ENCODE results near the gene KLF15.

The KLF15 gene

DNA sequence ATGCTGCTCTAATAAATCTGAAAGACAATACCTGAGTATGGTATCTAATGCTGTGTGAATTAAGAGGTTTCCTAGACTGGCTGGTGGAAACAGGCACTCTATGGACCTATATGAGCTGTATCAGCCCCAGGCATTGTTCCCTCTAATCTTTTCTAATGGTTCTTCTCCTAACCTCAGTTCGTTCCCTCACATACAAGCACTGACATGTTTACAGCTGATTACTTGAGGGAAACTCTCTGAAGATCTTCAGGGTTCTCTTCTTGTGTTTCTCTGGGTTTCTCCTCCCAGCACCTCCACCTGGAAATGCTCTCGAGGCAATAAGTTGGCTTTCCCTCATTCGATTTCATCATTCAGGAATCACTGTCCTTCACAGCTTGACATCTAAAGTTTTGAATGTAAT is 52.9 kb downstream of the KLF15 start:
- no peak for DNase-seq

DNA sequence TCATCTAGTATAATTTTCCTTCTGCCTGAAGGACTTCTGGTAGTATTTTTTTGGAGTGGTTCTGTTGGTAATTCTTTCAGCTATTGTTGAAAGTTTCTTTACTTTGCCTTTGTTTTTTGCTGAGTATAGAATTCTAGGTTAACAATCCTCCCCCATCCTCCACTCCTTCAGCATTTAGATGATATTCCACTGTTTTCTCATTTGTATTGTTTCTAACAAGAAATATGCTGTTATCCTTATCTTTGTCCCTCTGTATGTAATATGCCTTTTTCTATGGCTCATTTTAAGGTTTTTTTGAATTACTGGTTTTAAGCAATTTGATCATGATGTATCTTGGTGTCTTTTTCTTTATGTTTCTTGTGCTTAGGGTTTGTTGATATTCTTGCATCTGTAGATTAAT is 53.9 kb downstream of the KLF15 start:
- DNase-seq = no peak

DNA sequence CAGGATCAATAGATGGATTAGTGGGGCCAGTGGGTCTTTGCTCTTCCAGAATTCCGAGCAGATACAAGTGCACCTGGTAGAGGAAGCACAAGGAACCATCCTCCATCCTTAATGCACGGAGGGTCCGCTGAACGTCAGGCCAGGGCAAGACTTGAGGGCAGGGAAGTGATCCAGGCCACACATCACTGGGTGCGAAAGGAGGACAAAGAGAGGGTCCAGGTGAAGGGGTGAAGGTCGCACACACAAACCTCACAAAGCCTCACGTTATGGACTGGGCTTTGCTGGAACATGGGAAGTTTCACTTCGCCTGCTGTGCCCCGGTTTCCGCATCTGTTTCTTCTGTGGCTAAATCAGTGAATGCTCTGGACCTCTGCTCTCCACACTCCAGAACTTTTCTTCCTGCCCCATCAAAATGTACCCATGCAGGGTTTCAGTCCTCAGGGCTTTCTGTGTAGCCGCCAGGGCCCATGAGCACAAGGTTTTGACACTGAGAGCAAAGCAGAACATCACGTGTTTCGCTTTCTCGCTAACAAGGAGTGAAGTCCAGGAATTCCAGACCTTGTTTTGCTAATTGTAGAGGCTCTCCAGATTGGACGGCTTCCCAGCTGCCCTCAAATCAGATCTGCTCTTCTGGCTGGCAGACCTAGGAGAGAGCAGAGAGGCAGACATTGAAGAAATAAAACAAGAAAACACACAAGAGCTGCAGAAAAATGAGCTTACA is 56.3 kb downstream of the KLF15 start:
- DNase-seq = no peak

DNA sequence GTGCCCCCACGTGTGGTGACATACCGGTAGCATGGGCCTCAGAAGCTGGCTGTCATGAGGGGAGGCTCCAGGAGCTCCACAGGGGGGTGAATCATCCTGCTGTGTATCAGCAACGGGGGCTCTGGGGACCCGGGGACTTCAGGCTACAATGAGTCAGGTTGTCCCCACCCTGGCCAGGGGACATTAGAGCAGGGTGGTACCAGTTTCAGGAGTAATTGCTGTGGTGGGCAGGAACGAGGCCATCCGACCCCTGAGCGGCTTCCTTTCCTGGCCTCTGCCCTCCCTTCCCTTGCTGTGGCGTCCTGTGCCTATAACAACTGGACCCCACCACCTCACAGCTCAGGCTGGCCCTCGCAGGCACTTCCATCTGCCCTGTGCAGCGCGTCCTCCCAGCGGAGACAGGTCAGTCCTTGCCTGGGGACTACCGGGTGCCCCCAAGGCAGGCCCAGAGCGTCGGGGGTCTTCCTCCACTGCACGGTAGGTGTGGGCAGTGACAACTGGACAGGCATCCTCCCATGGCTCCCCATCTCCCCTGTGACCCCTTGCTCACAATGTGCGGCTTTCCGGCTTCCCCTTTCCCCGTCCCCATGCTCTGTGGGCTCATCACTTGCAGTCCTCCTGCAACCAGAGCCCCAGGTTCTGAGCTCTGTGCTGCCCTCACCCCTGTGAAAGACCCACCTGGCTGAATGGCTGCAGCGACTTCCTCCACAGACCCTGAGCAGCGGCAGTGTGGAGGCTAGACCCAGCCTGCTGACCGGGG is 57.0 kb downstream of the KLF15 start:
- DNase-seq = no peak

DNA sequence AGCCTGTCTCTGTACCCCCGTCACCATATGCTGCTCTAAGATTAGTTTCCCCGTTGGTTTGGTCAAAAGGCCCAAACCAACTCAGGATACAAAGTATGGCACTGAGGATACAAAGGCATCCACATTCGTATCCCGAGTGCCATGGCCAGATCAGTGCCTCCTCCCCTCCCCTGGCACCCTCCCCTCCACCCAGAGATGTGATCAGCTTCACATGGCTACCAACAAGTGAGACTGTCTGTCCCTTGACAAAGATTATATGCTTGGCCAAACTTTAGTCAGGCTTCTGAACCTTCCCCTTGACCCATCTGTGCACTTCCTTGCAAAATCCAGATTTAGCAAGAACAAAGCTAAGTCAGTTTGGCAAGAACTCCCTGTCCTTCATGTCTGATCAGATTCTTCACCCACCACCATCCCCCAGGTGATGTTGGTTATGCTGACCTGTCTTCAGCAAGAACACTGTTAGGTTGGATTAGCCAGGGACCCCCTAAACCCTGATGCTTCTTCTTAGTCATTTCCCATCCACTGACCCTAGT is 61.7 kb downstream of the KLF15 start:
- DNase-seq = no peak

DNA sequence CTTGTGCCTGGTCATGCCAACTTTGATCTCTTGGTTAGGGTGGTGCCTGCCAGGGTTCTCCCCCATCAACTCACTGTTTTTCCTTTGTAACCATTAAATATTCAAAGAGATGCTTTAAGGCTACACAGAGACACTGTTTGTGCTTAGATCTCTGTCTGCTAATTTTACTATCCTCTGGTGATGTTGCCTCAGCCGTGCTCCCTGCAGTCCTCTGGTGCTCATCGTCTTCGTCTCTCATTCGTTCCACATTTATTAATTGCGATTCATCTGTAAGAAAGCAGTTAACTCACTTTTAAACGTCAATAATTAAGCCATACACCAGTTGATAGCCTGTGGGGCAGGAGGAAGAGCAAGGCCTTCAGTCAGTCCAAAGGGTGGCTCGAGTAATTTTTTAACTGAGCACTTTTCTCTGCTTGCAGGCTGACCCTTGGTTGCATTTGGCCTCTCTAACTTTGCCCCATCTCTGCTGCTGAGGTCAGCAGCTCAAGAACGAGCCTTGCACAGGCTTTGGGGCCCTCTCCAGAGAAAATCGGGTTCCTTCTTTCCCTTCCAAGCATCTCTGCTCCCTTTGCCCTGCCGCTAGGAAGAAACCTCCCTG is 62.9 kb downstream of the KLF15 start:
- DNase-seq = no peak

DNA sequence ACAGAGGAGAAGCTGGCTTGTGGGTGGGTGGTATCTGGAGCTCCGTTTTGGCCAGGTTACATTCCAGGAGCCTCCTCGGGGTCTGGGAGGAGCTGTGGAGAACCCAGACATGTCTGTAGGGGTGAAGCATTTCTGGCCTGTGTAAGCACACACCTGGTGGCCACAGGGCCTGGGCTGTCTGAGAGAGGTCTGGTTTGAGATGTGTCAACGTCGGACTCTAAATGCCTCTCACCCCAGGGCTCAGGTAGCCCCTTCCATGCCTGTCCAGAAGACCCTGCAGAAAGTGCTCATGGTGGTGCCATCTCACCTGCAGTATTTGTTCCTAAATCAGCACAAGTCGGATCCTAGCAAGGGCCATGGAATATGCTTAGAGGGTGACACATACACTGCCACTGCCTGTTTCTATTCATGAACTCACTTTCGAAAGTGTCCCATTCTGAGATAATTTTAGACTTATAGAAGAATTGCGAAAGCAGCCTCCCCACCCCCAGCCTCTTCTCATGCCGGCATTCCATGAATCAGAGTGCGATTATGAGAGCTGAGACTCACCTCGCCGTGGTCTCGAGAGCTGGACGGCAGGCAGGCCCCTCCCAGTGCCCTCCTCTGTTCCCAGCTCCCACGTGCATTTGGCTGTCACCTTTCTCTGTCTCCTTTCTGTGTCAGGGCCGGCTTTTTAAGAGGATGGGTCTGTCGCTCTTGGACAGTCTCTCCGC is 63.7 kb downstream of the KLF15 start:
- no peak for DNase-seq

Data from NCI-H2171 (cell line).